WTC11 (cell line): ENCODE results near the gene LRRC38.

Experiments used
- JAZF1 ChIP-seq: fragments of 250-450 bp; sonication (Bioruptor Pico); IDR thresholded peaks from 2 replicates; pipeline ENCODE4 v1.9.0; 2021; ENCODE audit warnings: moderate library complexity, mild to moderate bottlenecking, inconsistent platforms
- MAX ChIP-seq: sonication (generic); formaldehyde crosslinking; IDR thresholded peaks from 2 replicates; pipeline ENCODE4 v1.8.0; 2022; ENCODE audit warnings: mild to moderate bottlenecking, missing genetic modification reagents
- SMAD3 ChIP-seq: sonication (generic); formaldehyde crosslinking; IDR thresholded peaks from 2 replicates; pipeline ENCODE4 v1.8.0; 2022; ENCODE audit warnings: missing genetic modification reagents, mild to moderate bottlenecking, borderline replicate concordance
- ZNF232 ChIP-seq: sonication (generic); formaldehyde crosslinking; IDR thresholded peaks from 2 replicates; pipeline ENCODE4 v1.8.0; 2022; ENCODE audit warnings: mild to moderate bottlenecking, missing genetic modification reagents
- ZSCAN18 ChIP-seq: fragments of 250-450 bp; sonication (Bioruptor Pico); IDR thresholded peaks from 2 replicates; pipeline ENCODE4 v2.1.2; 2022; ENCODE audit warnings: mild to moderate bottlenecking, moderate library complexity
- TF ChIP-seq, protein P1 (sequence below): fragments of 200-600 bp; IDR thresholded peaks from 2 replicates; pipeline ENCODE4 v1.8.0; 2022; ENCODE audit warnings: antibody characterized with exemption

DNA sequence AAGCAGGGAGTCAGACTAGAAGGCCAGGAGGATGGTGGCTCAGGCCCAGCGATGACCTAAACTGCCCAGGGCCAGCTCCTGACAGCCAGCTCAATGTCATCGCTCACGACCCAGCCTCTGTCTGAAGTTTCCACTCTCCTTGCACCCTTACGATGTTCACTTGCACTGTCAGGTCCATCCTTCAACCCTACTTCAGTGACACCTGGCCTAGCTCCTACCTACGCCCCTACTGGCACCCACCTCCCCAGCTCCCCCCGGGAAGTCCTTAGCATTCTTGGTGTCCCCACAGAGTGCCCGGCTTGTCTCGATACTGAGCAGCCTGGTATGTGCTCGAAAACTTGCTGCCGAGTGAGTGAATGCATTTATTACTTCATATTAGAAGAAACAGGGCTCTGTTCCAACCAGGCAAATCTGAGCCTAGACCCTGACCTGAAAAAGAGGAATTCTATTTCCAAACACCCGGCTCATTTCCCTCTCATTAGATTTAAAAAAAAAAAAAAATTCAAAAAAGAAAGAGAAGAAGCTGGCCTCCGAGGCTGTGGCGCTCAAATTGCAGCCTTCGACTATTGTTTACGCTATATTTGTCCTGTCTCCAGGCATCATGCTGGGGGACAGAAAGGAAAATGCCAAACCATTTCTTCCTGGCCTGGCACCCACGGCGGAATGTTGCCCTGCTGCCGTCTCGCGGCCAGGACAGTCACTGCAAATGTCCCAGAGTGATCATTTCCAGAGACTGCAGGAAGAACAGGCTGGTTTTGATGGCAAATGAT lies 29.8 kb upstream of the LRRC38 start:
- TF ChIP-seq, protein P1, sequence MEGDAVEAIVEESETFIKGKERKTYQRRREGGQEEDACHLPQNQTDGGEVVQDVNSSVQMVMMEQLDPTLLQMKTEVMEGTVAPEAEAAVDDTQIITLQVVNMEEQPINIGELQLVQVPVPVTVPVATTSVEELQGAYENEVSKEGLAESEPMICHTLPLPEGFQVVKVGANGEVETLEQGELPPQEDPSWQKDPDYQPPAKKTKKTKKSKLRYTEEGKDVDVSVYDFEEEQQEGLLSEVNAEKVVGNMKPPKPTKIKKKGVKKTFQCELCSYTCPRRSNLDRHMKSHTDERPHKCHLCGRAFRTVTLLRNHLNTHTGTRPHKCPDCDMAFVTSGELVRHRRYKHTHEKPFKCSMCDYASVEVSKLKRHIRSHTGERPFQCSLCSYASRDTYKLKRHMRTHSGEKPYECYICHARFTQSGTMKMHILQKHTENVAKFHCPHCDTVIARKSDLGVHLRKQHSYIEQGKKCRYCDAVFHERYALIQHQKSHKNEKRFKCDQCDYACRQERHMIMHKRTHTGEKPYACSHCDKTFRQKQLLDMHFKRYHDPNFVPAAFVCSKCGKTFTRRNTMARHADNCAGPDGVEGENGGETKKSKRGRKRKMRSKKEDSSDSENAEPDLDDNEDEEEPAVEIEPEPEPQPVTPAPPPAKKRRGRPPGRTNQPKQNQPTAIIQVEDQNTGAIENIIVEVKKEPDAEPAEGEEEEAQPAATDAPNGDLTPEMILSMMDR: no peak
- TF ChIP-seq MAX (CRISPR knock-in tag): no peak
- no peak for TF ChIP-seq ZNF232
- no peak for TF ChIP-seq SMAD3 (CRISPR knock-in tag)
- TF ChIP-seq JAZF1 (CRISPR knock-in tag): no peak
- TF ChIP-seq ZSCAN18 (CRISPR knock-in tag): no peak
